Measurements from ENCODE around the gene LCTL.

Gene LCTL

DNA sequence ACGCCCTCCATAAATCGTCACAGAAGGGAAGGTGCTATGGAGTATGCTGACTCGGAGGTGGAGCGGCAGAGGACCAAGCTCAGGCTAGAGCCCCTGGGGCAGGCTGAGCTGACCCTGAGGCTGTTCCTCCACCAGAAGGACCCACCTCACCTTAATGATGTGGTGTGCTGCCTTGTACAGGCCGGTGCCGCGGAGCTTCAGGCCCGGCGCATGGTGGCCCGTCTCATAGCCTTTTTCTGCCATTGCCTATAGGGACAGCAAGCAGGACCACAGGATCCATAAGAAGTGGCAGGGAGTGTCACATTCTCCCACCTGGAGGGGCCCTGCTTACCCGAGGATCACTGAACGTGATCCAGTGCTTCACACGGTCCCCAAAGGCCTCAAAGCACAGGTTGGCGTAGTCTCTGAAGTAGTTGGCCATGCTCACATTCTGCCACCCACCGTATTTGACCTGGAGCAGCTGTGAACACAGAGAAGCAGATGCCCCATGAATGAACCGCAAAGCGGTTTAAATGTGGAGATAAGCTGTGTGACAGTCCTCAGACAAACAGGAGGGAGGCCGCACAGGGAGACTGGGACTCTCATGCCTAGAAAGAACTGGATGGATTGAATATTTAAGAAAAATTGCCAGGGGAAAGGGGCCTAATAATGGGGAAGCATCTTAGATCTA lies 4.8 kb downstream of the LCTL start:
- TF ChIP-seq, protein P1, sequence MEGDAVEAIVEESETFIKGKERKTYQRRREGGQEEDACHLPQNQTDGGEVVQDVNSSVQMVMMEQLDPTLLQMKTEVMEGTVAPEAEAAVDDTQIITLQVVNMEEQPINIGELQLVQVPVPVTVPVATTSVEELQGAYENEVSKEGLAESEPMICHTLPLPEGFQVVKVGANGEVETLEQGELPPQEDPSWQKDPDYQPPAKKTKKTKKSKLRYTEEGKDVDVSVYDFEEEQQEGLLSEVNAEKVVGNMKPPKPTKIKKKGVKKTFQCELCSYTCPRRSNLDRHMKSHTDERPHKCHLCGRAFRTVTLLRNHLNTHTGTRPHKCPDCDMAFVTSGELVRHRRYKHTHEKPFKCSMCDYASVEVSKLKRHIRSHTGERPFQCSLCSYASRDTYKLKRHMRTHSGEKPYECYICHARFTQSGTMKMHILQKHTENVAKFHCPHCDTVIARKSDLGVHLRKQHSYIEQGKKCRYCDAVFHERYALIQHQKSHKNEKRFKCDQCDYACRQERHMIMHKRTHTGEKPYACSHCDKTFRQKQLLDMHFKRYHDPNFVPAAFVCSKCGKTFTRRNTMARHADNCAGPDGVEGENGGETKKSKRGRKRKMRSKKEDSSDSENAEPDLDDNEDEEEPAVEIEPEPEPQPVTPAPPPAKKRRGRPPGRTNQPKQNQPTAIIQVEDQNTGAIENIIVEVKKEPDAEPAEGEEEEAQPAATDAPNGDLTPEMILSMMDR (IDR thresholded peaks at IDR 0.05; ENCODE audit: borderline replicate concordance, insufficient read depth, low read depth, low read length): no peak
- H3K4me3 ChIP-seq (ENCODE audit: low read depth, low read length): no peak overlapping the region

DNA sequence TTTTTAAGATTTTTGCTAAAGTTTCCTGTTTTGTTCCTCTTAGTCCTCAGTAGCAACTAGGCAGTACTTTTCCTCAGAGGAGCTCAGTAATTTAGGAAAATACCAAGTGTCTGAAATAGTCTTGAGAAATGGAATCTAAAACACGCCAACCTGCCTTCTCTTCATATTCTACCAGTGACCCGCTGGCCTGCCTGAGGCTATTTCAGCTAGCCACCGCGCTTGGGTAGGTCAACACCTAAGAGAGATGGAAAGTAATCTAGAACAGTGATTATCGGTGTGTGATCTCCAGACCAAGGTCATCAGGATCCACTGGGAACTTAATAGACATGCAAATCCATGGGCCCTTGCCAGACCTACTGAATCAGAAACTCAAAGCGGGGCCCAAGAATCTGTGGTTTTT lies 7.5 kb downstream of the LCTL start:
- H3K4me3 ChIP-seq (ENCODE audit: low read depth, low read length): no peak overlapping the region
- TF ChIP-seq, protein P1 (IDR thresholded peaks at IDR 0.05; ENCODE audit: borderline replicate concordance, insufficient read depth, low read depth, low read length): no peak

DNA sequence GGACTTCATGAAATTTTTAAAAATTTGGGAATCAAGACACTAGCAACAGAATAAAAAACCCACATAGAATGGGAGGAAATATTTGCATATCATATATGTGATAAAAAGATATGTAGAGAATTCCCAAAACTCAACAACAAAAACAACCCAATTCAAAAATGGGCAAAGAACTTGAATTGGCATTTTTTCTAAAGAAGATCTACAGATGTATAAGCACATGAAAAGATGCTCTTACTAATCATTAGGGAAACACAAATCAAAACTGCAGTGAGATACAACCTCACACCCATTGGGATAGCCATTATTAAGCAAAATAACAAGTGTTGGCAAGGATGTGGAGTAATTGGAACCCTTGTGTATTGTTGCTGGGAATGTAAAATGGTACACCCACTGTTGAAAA lies 10.1 kb downstream of the LCTL start:
- TF ChIP-seq, protein P1 (IDR thresholded peaks at IDR 0.05; ENCODE audit: borderline replicate concordance, insufficient read depth, low read depth, low read length): no peak
- H3K4me3 ChIP-seq (ENCODE audit: low read depth, low read length): no peak overlapping the region

DNA sequence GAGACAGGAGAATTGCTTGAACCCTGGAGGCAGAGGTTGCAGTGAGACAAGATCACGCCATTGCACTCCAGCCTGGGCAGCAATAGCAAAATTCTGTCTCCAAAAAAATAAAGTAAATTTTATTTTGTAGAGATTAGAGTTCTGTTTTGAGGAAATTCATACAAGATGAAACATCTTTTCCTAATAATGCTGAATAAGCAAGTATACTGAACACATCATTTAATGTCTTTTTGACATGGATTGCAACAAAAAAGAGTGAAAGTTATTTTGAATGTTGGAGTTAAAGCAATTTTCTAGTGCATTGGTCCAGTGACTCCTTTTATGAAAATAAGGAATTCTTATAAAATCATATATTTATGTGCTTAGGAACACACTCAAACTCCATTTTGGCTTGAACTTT lies 20.5 kb downstream of the LCTL start:
- TF ChIP-seq, protein P1 (IDR thresholded peaks at IDR 0.05; ENCODE audit: borderline replicate concordance, insufficient read depth, low read depth, low read length): no peak
- no peak overlapping the region for H3K4me3 ChIP-seq (ENCODE audit: low read depth, low read length)

DNA sequence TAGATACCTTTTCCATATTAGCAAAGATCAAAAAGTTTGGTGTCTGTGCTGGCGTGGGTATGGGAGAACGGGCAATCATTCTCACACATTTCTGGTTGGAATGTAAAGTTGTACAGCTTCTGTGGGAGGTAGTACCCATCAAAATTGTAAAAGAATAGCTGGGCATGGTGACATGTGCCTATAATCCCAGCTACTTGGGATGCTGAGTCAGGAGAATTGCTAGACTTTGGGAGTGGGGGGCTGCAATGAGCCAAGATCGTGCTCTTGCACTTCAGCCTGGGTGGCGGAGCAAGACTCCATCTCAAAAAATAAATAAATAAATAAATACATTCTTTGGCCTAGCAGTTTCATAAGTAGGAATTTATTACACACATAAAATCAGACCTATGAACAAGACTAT lies 22.9 kb downstream of the LCTL start:
- H3K4me3 ChIP-seq (ENCODE audit: low read depth, low read length): no peak overlapping the region
- TF ChIP-seq, protein P1 (IDR thresholded peaks at IDR 0.05; ENCODE audit: borderline replicate concordance, insufficient read depth, low read depth, low read length): no peak

DNA sequence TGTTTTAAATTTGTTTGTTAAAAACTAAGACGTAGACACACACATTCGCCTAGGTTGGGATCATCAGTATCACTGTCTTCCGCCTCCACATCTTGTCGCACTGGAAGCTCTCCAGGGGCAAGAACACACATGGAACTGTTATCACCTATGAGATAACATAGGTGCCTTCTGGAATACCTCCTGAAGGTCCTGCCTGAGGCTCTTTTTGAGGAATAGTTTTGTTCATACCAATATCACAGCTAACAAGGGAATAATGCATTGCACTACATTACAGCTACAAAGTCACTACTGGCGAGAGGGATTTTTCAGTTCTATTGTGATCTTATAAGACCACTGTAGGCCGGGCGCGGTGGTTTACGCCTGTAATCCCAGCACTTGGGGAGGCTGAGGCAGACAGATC lies 30.7 kb downstream of the LCTL start:
- TF ChIP-seq, protein P1 (IDR thresholded peaks at IDR 0.05; ENCODE audit: borderline replicate concordance, insufficient read depth, low read depth, low read length): no peak

DNA sequence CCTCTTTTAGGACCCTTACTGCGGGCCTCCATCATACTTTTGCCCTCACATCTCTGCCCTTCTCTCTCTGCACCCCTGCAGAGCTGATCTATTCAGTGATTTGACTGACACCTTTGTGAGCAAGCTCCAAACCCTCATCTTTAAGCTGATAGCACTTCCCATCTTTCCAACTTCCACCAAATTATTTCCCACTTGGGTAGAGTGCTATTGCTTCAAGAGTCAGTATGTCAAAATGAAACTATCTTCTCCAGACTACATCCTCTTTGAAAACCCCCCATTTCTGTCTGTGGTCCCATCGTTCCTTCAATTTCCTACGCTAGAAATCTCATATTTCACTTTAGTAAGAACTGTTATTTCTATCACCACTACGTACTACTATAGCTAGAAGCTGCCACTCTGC lies 41.0 kb downstream of the LCTL start:
- no peak overlapping the region for H3K4me3 ChIP-seq (ENCODE audit: low read depth, low read length)
- TF ChIP-seq, protein P1 (IDR thresholded peaks at IDR 0.05; ENCODE audit: borderline replicate concordance, insufficient read depth, low read depth, low read length): no peak

More for the DNA sequence above, 30.7 kb downstream of the LCTL start:
- H3K4me3 ChIP-seq (ENCODE audit: low read depth, low read length): no peak overlapping the region

Measured in GM12875 (cell line).